Nasal cavity respiratory epithelium epithelial cell of viscerocranial mucosa (primary cell): ENCODE measurements around the gene KRTAP19-3. TPM values are rescaled to one million over a fixed set of nuclear protein-coding genes. Genes with fewer than 3 reads are reported as not detected.

Experiments used
- total RNA-seq: library from RNA; depleted of rRNA; stranded (reverse); fragments of >200 nt; gene quantifications from 2 replicates; pipeline ENCODE4 v1.2.3, GENCODE V29; 2014

The KRTAP19-3 gene
- not detected in 2 replicates for total RNA-seq

GRCh38 chr21:30491963-30492428 lies at the start of gene KRTAP19-3:
TSS of gene KRTAP19-3 (minus strand) at chr21:30492013. CDS start at chr21:30491957, 56 bp downstream.

GRCh38 chr21:30502041-30502440 lies 10.2 kb upstream of the KRTAP19-3 start, which contains the start of gene KRTAP19-5:
TSS of gene KRTAP19-5 (minus strand) at chr21:30502141. CDS start at chr21:30502090, 51 bp downstream.

GRCh38 chr21:30497065-30497464 lies 5.3 kb upstream of the KRTAP19-3 start, which contains the start of gene KRTAP19-4:
TSS of gene KRTAP19-4 (minus strand) at chr21:30497165. CDS start at chr21:30497110, 55 bp downstream.

GRCh38 chr21:30487336-30487735 lies 4.5 kb downstream of the KRTAP19-3 start, which contains the start of gene KRTAP19-2:
TSS of gene KRTAP19-2 (minus strand) at chr21:30487436. CDS start at chr21:30487348, 88 bp downstream.

GRCh38 chr21:30480145-30480544 lies 11.7 kb downstream of the KRTAP19-3 start, which contains the start of gene KRTAP19-1:
TSS of gene KRTAP19-1 (minus strand) at chr21:30480367. CDS start at chr21:30480317, 50 bp downstream.

Other genes with a start within 250 kb of the KRTAP19-3 start
- not detected in 2 replicates for gene KRTAP24-1, start 209.1 kb downstream of the KRTAP19-3 start, total RNA-seq
- gene KRTAP25-1, start 202.5 kb downstream of the KRTAP19-3 start, total RNA-seq: not detected in 2 replicates
- gene KRTAP26-1, start 171.7 kb downstream of the KRTAP19-3 start, total RNA-seq: not detected in 2 replicates
- not detected in 2 replicates for gene KRTAP27-1, start 154.3 kb downstream of the KRTAP19-3 start, total RNA-seq
- not detected in 2 replicates for gene KRTAP23-1, start 143.4 kb downstream of the KRTAP19-3 start, total RNA-seq
- gene KRTAP13-2, start 119.7 kb downstream of the KRTAP19-3 start, total RNA-seq: not detected in 2 replicates
- gene KRTAP13-1, start 96.0 kb downstream of the KRTAP19-3 start, total RNA-seq: not detected in 2 replicates
- gene KRTAP13-3, start 66.1 kb downstream of the KRTAP19-3 start, total RNA-seq: not detected in 2 replicates
- gene KRTAP13-4, start 61.8 kb downstream of the KRTAP19-3 start, total RNA-seq: not detected in 2 replicates
- not detected in 2 replicates for gene KRTAP15-1, start 51.7 kb downstream of the KRTAP19-3 start, total RNA-seq
- not detected in 2 replicates for gene KRTAP19-1, start 11.6 kb downstream of the KRTAP19-3 start, total RNA-seq
- gene KRTAP19-2, start 4.6 kb downstream of the KRTAP19-3 start, total RNA-seq: not detected in 2 replicates
- gene KRTAP19-4, start 5.2 kb upstream of the KRTAP19-3 start, total RNA-seq: not detected in 2 replicates
- gene KRTAP19-5, start 10.1 kb upstream of the KRTAP19-3 start, total RNA-seq: not detected in 2 replicates
- gene KRTAP19-6, start 49.9 kb upstream of the KRTAP19-3 start, total RNA-seq: not detected in 2 replicates
- not detected in 2 replicates for gene KRTAP19-7, start 69.3 kb upstream of the KRTAP19-3 start, total RNA-seq
- not detected in 2 replicates for gene KRTAP22-2, start 98.4 kb upstream of the KRTAP19-3 start, total RNA-seq
- not detected in 2 replicates for gene KRTAP6-3, start 100.4 kb upstream of the KRTAP19-3 start, total RNA-seq
- not detected in 2 replicates for gene KRTAP6-2, start 106.9 kb upstream of the KRTAP19-3 start, total RNA-seq
- gene KRTAP22-1, start 109.1 kb upstream of the KRTAP19-3 start, total RNA-seq: not detected in 2 replicates
- not detected in 2 replicates for gene KRTAP6-1, start 121.9 kb upstream of the KRTAP19-3 start, total RNA-seq
- gene KRTAP20-1, start 124.4 kb upstream of the KRTAP19-3 start, total RNA-seq: not detected in 2 replicates
- not detected in 2 replicates for gene KRTAP20-4, start 128.6 kb upstream of the KRTAP19-3 start, total RNA-seq
- gene KRTAP20-2, start 143.2 kb upstream of the KRTAP19-3 start, total RNA-seq: not detected in 2 replicates
- not detected in 2 replicates for gene KRTAP20-3, start 150.9 kb upstream of the KRTAP19-3 start, total RNA-seq
- gene KRTAP21-3, start 226.8 kb upstream of the KRTAP19-3 start, total RNA-seq: not detected in 2 replicates